Stimulated activated CD4-positive, alpha-beta T cell treated with anti-CD3 and anti-CD28 coated beads, Interleukin-15, amount 100 ng/mL, for 24 hours (primary cell): ENCODE measurements around the gene TGFB3.
"Not testable (repeated sequence)": the region's sequence is repeated elsewhere in the genome, so short reads cannot be mapped to it uniquely, and the experiment has no call there.

Source experiments
- DNase-seq: peaks from one replicate; pipeline ENCODE4 v3.0.0-alpha.2; 2020

TGFB3 gene

GRCh38 chr14:75981426-75982265 lies at the start of gene TGFB3:
Gene TGFB3 (minus strand): TSS chr14:75981995. CDS start chr14:75980893, 1,102 bp downstream.
- peak; percentile 58 for DNase-seq

GRCh38 chr14:76024211-76024907 lies 42.6 kb upstream of the TGFB3 start:
- no peak for DNase-seq

- DNase-seq, result no peak
Measured at GRCh38 chr14:76023757-76024156, 42.0 kb upstream of the TGFB3 start.

GRCh38 chr14:76022991-76023390 lies 41.2 kb upstream of the TGFB3 start:
- no peak for DNase-seq

GRCh38 chr14:76019676-76020075 lies 37.9 kb upstream of the TGFB3 start:
- no peak for DNase-seq

- DNase-seq, result no peak
Measured at GRCh38 chr14:76015668-76016067, 33.9 kb upstream of the TGFB3 start.

- DNase-seq, result no peak
Measured at GRCh38 chr14:76015191-76015590, 33.4 kb upstream of the TGFB3 start.

GRCh38 chr14:76012354-76012753 lies 30.6 kb upstream of the TGFB3 start:
- DNase-seq, result no peak

- DNase-seq, result no peak
Measured at GRCh38 chr14:76011930-76012329, 30.1 kb upstream of the TGFB3 start.

- not testable (repeated sequence) for DNase-seq
Measured at GRCh38 chr14:76009627-76010026, 27.8 kb upstream of the TGFB3 start.

- DNase-seq, result no peak
Measured at GRCh38 chr14:76007852-76008251, 26.1 kb upstream of the TGFB3 start.

- DNase-seq, result no peak
Measured at GRCh38 chr14:76007379-76007778, 25.6 kb upstream of the TGFB3 start.

GRCh38 chr14:76006253-76006652 lies 24.5 kb upstream of the TGFB3 start:
- DNase-seq, result no peak

- DNase-seq, result no peak
Measured at GRCh38 chr14:76002383-76002782, 20.6 kb upstream of the TGFB3 start.

GRCh38 chr14:75999511-76000190 lies 17.9 kb upstream of the TGFB3 start:
- DNase-seq, result no peak

- DNase-seq, result no peak
Measured at GRCh38 chr14:75996488-75996887, 14.7 kb upstream of the TGFB3 start.

- no peak for DNase-seq
Measured at GRCh38 chr14:75995372-75996041, 13.7 kb upstream of the TGFB3 start.

- no peak for DNase-seq
Measured at GRCh38 chr14:75993567-75994041, 11.8 kb upstream of the TGFB3 start.

- no peak for DNase-seq
Measured at GRCh38 chr14:75991753-75992152, 10.0 kb upstream of the TGFB3 start.

- no peak for DNase-seq
Measured at GRCh38 chr14:75990297-75990696, 8.5 kb upstream of the TGFB3 start.

GRCh38 chr14:75989134-75989533 lies 7.3 kb upstream of the TGFB3 start:
- DNase-seq, result no peak

- DNase-seq, result no peak
Measured at GRCh38 chr14:75987201-75987970, 5.6 kb upstream of the TGFB3 start.
